T-cell (primary cell): ENCODE data around the gene DIRAS2. TPM values are rescaled to one million over a fixed set of nuclear protein-coding genes. Genes with fewer than 3 reads are reported as not detected.

ENCODE experiments used
- ATAC-seq, 4 experiments: fragments of 200-7000 bp in 3 of 4; fragments of 150-1000 bp in 1 of 4; cut with Tn5 transposase; replicated peaks in 1 of 4; 1 replicate in 3 of 4; 2 replicates in 1 of 4; pipeline ENCODE4 v1.10.0; 2021; ENCODE audit warnings: moderate library complexity in 3 of 4, mild to moderate bottlenecking in 2 of 4, moderate number of reproducible peaks in 1 of 4
- CTCF ChIA-PET, 2 donors: fragments of 300-600 bp; sonication (Branson Sonifier 250); formaldehyde crosslinking; loops; one replicate each; lab custom pipeline; 2022; ENCODE audit warnings: antibody characterized with exemption in 2 of 2; lab: Charles Lee
- POLR2A ChIA-PET, 2 donors: fragments of 300-600 bp; sonication (Branson Sonifier 250); formaldehyde crosslinking; loops; one replicate each; lab custom pipeline; 2022; ENCODE audit warnings: antibody characterized with exemption in 2 of 2; lab: Charles Lee
- DNase-seq, 35 experiments: peaks; one replicate each; pipeline versions ENCODE4 v3.0.0 to v3.0.0-alpha.2; 2013 to 2023
- H3K27ac ChIP-seq: one replicate; pipeline ENCODE4 v1.5.1; 2013; ENCODE audit warnings: low read length
- H3K27me3 ChIP-seq, 2 experiments: replicated peaks in 1 of 2; 1 replicate in 1 of 2; 2 replicates in 1 of 2; pipeline versions ENCODE4 v1.6.1 to v1.7.0; 2013; ENCODE audit warnings: low read length in 1 of 2, mixed read lengths in 1 of 2; ENCODE audit not compliant: control insufficient read depth in 2 of 2, insufficient read depth in 2 of 2; ENCODE audit errors: extremely low read depth in 1 of 2
- H3K36me3 ChIP-seq, 2 donors: 1 replicate in 1 of 2; 2 replicates in 1 of 2; pipeline versions ENCODE4 v1.6.1 to v1.7.0; 2013; ENCODE audit warnings: low read length in 1 of 2; ENCODE audit not compliant: control insufficient read depth in 2 of 2, insufficient read depth in 1 of 2; ENCODE audit errors: extremely low read depth in 1 of 2
- H3K4me1 ChIP-seq, 2 experiments: 1 replicate in 1 of 2; 2 replicates in 1 of 2; pipeline versions ENCODE4 v1.6.1 to v1.7.0; 2013; ENCODE audit warnings: low read length in 2 of 2, mixed read lengths in 1 of 2; ENCODE audit not compliant: insufficient read depth in 2 of 2, control insufficient read depth in 1 of 2; ENCODE audit errors: extremely low read depth in 1 of 2
- H3K4me3 ChIP-seq, 2 donors: 1 replicate in 1 of 2; 2 replicates in 1 of 2; pipeline versions ENCODE4 v1.5.1 to v1.7.0; 2013; ENCODE audit warnings: mild to moderate bottlenecking in 2 of 2, low read length in 1 of 2, moderate library complexity in 1 of 2; ENCODE audit not compliant: control insufficient read depth in 1 of 2; ENCODE audit errors: extremely low read depth in 1 of 2
- H3K9me3 ChIP-seq: 2 replicates; pipeline ENCODE4 v1.7.0; 2013
- H3K27ac Mint-ChIP-seq, 2 donors: one replicate each; pipeline ENCODE4 v1.8.0; 2020 to 2021; ENCODE audit warnings: mild to moderate bottlenecking in 2 of 2, mixed read lengths in 2 of 2
- H3K27me3 Mint-ChIP-seq, 2 donors: one replicate each; pipeline ENCODE4 v1.8.0; 2021 to 2022; ENCODE audit warnings: mixed read lengths in 2 of 2
- H3K36me3 Mint-ChIP-seq: one replicate; pipeline ENCODE4 v1.8.0; 2021; ENCODE audit warnings: mixed read lengths
- H3K4me1 Mint-ChIP-seq, 3 donors: one replicate each; pipeline ENCODE4 v1.8.0; 2020 to 2022; ENCODE audit warnings: mixed read lengths in 3 of 3, mild to moderate bottlenecking in 1 of 3
- H3K4me3 Mint-ChIP-seq, 3 donors: one replicate each; pipeline ENCODE4 v1.8.0; 2020 to 2022; ENCODE audit warnings: mild to moderate bottlenecking in 3 of 3, mixed read lengths in 3 of 3, moderate library complexity in 3 of 3
- H3K9me3 Mint-ChIP-seq, 3 donors: one replicate each; pipeline ENCODE4 v1.8.0; 2020 to 2022; ENCODE audit warnings: mixed read lengths in 3 of 3
- WGBS: methylation state at CpG from one replicate; pipeline ENCODE4 v1.1.5; 2013; ENCODE audit warnings: missing lambda C conversion rate; ENCODE audit not compliant: insufficient coverage; 5-methylcytosine and 5-hydroxymethylcytosine counted together
- total RNA-seq, 35 experiments: library from RNA in 6 of 35; stranded (reverse) in 6 of 35; fragments of 120-200 nt in 1 of 35; gene quantifications; one replicate each; pipeline versions ENCODE4 v1.2.1 to v1.2.4 and lab custom pipeline; 2013 to 2026

DIRAS2 gene
- total RNA-seq, 5 donors from 2014 or later (not counting 1 experiment from before 2014, with no cell fraction given), result not detected

DNA sequence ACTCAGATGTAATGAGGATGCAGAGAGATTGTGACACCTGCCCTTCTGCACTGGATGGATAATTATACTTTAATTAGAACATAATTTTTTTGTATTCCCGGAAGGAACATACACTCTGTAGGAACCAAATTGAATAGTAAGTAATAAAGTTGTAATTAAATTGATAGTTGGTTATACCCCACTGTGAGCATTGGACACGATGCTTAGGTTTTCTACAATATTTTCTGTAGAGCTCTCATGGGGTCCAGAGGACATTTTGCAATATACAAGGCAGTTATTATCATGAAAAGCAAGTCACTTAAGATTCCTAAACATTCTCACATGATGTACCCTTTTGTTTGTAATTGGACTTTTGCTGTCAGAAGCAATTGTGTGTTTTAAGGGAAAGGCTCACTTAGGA is 63.4 kb downstream of the DIRAS2 start:
- Histone ChIP-seq H3K36me3 (no peaks in the 10 kb centered on the region), H3K4me3 (no peak overlapping the region), H3K27me3 (peaks cover 0 to 4% of the 10 kb centered on the region in 2 experiments), H3K27ac (no peak overlapping the region), H3K9me3 (no peaks in the 10 kb centered on the region), H3K4me1 (no peaks in the 10 kb centered on the region)
- Mint-ChIP-seq H3K4me1 (no peaks in the 10 kb centered on the region), H3K9me3 (no peaks in the 10 kb centered on the region), H3K4me3 (no peak overlapping the region), H3K36me3 (no peaks in the 10 kb centered on the region), H3K27me3 (peaks cover 5 to 14% of the 10 kb centered on the region in 2 donors), H3K27ac (no peak overlapping the region)
- no peak for ATAC-seq
- POLR2A ChIA-PET, result no interaction called here
- no peak for DNase-seq
- WGBS, result no CpG with 5 or more reads among the region's 2 CpGs
- CTCF ChIA-PET, result no interaction called here

DNA sequence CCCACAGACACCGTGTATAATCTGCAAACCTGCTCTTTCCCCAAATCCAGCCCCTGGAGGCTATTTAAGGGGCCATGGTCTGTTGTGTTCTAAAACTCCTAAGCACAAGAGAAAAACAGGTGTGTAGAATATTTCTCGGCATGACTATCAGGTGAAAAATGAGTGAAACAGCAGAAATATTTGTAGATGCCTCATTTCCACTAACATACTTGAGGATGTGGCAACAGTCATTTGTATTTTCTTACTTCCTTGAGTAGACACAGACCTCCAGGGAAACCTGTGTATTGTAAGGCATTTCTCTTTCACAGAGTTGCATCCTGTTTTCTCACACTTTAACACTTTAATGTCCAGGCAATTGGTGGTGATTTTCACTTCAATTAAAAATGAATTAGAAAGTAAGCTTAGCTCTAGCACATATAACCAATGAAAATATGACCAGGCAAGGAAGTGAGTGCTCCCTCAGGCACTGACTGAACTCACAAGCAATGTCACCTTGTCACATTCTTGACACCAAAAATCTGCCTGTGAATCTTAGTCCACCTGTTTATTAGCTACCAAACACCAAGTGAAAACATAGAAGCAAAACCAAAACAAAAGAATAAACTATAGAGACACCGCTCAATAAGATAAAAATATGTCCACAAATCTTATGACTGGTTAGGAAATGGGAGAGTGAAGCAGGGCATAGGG is 64.4 kb downstream of the DIRAS2 start:
- POLR2A ChIA-PET, result no interaction called here
- Histone ChIP-seq H3K4me1 (no peaks in the 10 kb centered on the region), H3K36me3 (no peaks in the 10 kb centered on the region), H3K9me3 (no peaks in the 10 kb centered on the region), H3K27me3 (no peaks in the 10 kb centered on the region), H3K27ac (no peak overlapping the region), H3K4me3 (no peak overlapping the region)
- ATAC-seq (no peak), DNase-seq (no peak)
- H3K36me3 Mint-ChIP-seq, result no peaks in the 10 kb centered on the region
- CTCF ChIA-PET, result interaction anchor here in 1 of 2 donors (0.7 kb wide), 1 partner anchor 73 kb away, joined by 4 read pairs; no protein-coding TSS in a partner anchor
- no peak overlapping the region for H3K27ac Mint-ChIP-seq
- H3K27me3 Mint-ChIP-seq, result peaks cover 5 to 14% of the 10 kb centered on the region in 2 donors
- no CpG with 5 or more reads among the region's 3 CpGs for WGBS
- no peak overlapping the region for H3K4me3 Mint-ChIP-seq
- H3K9me3 Mint-ChIP-seq, result no peaks in the 10 kb centered on the region
- no peaks in the 10 kb centered on the region for H3K4me1 Mint-ChIP-seq

DNA sequence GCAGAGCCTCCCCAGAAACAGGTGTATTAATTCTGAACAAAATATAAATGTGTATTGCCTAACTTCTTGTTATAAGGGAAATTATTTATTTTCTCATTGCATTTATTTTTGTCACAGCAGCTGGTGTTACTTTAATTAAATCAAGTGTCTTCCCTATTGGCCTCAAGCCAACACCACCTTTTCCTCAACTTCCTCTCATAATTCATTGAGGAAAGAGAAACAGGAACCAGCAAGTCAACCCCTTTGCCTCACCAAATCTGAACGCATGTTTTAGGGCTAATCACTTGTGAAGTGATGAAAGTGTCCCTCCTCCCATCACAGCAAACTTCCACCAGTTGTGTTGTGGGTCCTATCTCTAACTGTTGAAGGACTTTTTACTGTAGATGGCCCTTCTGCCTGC is 73.1 kb downstream of the DIRAS2 start:
- DNase-seq (no peak), ATAC-seq (no peak)
- Histone ChIP-seq H3K27me3 (no peaks in the 10 kb centered on the region), H3K9me3 (no peaks in the 10 kb centered on the region), H3K27ac (no peak overlapping the region), H3K4me3 (no peak overlapping the region), H3K36me3 (no peaks in the 10 kb centered on the region), H3K4me1 (no peaks in the 10 kb centered on the region)
- Mint-ChIP-seq H3K27ac (no peak overlapping the region), H3K9me3 (no peaks in the 10 kb centered on the region), H3K27me3 (peaks cover 4 to 35% of the 10 kb centered on the region in 2 donors), H3K4me3 (no peak overlapping the region), H3K36me3 (no peaks in the 10 kb centered on the region), H3K4me1 (no peaks in the 10 kb centered on the region)
- WGBS, result no CpG with 5 or more reads among the region's 1 CpG
- ChIA-PET CTCF (no interaction called here), POLR2A (no interaction called here)

DNA sequence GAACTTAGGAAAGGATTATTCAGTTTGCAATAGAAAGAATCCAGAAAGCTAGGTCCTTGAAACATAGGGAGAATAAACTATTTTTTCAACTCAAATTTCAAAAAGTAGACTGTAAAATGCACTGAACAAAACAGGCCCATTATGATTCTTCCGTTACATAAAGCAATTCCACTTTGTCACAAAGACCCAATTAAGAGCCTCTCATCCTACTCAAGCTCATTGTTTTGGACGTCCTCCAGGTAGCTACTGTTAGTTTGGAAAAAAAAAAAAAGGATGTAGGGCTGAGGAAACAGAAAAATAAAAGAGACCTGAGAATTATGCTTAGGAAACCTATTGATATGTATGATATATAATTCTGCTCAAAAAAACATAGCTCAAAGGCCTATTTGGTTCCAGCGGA is 74.0 kb downstream of the DIRAS2 start:
- H3K27me3 Mint-ChIP-seq, result peaks cover 4 to 35% of the 10 kb centered on the region in 2 donors
- CTCF ChIA-PET, result interaction anchor here in 1 of 2 donors (0.7 kb wide), 1 partner anchor 25 kb away, joined by 4 read pairs; no protein-coding TSS in a partner anchor

DNA sequence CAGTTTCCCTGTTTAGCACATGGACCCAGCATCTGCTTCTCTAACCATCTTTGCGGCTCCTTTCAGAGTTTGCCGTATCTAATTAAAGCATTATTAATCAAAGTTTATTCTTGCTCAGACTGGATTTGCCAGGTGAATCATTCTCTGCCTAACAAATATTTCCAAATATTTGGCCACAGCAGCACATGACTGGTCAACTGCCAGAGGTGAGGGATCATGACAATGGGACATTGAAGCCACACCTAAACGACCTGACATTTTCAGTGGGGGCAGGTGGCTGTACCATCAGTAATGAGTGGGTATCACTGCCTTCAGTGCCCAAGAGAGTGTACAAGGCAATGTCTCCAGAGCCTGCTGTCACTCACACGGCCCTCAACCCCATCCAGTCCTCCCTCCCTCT is 80.4 kb downstream of the DIRAS2 start:
- Mint-ChIP-seq H3K4me1 (no peaks in the 10 kb centered on the region), H3K27ac (no peak overlapping the region), H3K27me3 (peaks cover 0 to under 1% of the 10 kb centered on the region in 2 donors), H3K9me3 (no peaks in the 10 kb centered on the region), H3K4me3 (no peak overlapping the region), H3K36me3 (no peaks in the 10 kb centered on the region)
- ATAC-seq (no peak), DNase-seq (no peak)
- no peaks in the 10 kb centered on the region for H3K27me3 ChIP-seq
- 58% methylated on average over 4 of the region's 4 CpGs for WGBS
- no peaks in the 10 kb centered on the region for H3K9me3 ChIP-seq
- H3K4me1 ChIP-seq, result no peaks in the 10 kb centered on the region
- POLR2A ChIA-PET, result no interaction called here
- no peak overlapping the region for H3K4me3 ChIP-seq
- H3K36me3 ChIP-seq, result no peaks in the 10 kb centered on the region
- CTCF ChIA-PET, result no interaction called here
- no peak overlapping the region for H3K27ac ChIP-seq

More for the DNA sequence above, 74.0 kb downstream of the DIRAS2 start:
- Histone ChIP-seq H3K4me3 (no peak overlapping the region), H3K27me3 (no peaks in the 10 kb centered on the region), H3K4me1 (no peaks in the 10 kb centered on the region), H3K27ac (no peak overlapping the region), H3K9me3 (no peaks in the 10 kb centered on the region), H3K36me3 (no peaks in the 10 kb centered on the region)
- no peak overlapping the region for H3K27ac Mint-ChIP-seq
- no peaks in the 10 kb centered on the region for H3K36me3 Mint-ChIP-seq
- ATAC-seq (no peak), DNase-seq (no peak)
- WGBS, result no CpG with 5 or more reads among the region's 3 CpGs
- H3K9me3 Mint-ChIP-seq, result no peaks in the 10 kb centered on the region
- no peaks in the 10 kb centered on the region for H3K4me1 Mint-ChIP-seq
- H3K4me3 Mint-ChIP-seq, result no peak overlapping the region
- POLR2A ChIA-PET, result interaction anchor here in 1 of 2 donors (0.5 kb wide), 1 partner anchor 878 kb away, joined by 3 read pairs; no protein-coding TSS in a partner anchor

Other genes with a start within 250 kb of the DIRAS2 start
- gene SYK, start 159.0 kb upstream of the DIRAS2 start, total RNA-seq, result 10 to 100 TPM in 1 of 5 donors, 1 to 10 TPM in 4; 1.0 to 10.7 (median 3.9) TPM